ENCODE results near the gene SMG6. TPM values are rescaled to one million over a fixed set of nuclear protein-coding genes. Genes with fewer than 3 reads are reported as not detected.

The SMG6 gene
- total and polyA plus RNA-seq, 2 of the 13 experiments (the other 11 are each of a cell fraction or from before 2014, with no cell fraction given), result 4.6 to 14.6 TPM

GRCh38 chr17:2041561-2042389 lies 261.8 kb downstream of the SMG6 start, which contains the start of gene OVCA2 (continued):
- TF ChIP-seq ZFP91 (CRISPR knock-in tag; IDR thresholded peaks at IDR 0.05; ENCODE audit: borderline replicate concordance) (peak; percentile 57; the same call in 1 of the 2 replicates), PHB2 (IDR thresholded peaks at IDR 0.05; ENCODE audit: partially characterized antibody) (no peak), ZBTB7A (CRISPR knock-in tag; IDR thresholded peaks at IDR 0.05) (peak; percentile 81), ZBTB3 (CRISPR knock-in tag; IDR thresholded peaks at IDR 0.05; ENCODE audit: borderline replicate concordance, low read depth) (no peak), HMG20A (CRISPR knock-in tag; IDR thresholded peaks at IDR 0.05; ENCODE audit: borderline replicate concordance) (no peak; the same call in 1 of the 2 replicates), FOSL2 (CRISPR knock-in tag; IDR thresholded peaks at IDR 0.05) (0 out of 2 replicates have a peak, but pooled peaks have one; percentile 17), MXD3 (CRISPR knock-in tag; IDR thresholded peaks at IDR 0.05) (0 out of 2 replicates have a peak, but pooled peaks have one; percentile 22), ZNF574 (CRISPR knock-in tag; IDR thresholded peaks at IDR 0.05) (peak; percentile 98), CREB1 (IDR thresholded peaks at IDR 0.05) (peak; percentile 79), CREB1 (CRISPR knock-in tag; IDR thresholded peaks at IDR 0.05) (peak; percentile 76), SNRNP70 (IDR thresholded peaks at IDR 0.05; ENCODE audit: low read depth, low read length) (no peak), ZNF512B (CRISPR knock-in tag; IDR thresholded peaks at IDR 0.05; ENCODE audit: borderline replicate concordance) (no peak), PAF1 (CRISPR knock-in tag; IDR thresholded peaks at IDR 0.05) (no peak), ZFX (CRISPR knock-in tag; IDR thresholded peaks at IDR 0.05; ENCODE audit: low read depth) (peak; percentile 54)

Data from HepG2 (cell line).